Colonic mucosa (tissue), 4 donors: ENCODE results near the gene ROBO1. TPM values are rescaled to one million over a fixed set of nuclear protein-coding genes. Genes with fewer than 3 reads are reported as not detected.

ENCODE experiments used
- DNase-seq: peaks from one replicate; pipeline ENCODE4 v3.0.0-alpha.2; 2020
- H3K27ac ChIP-seq: fragments of 200-600 bp; one replicate; pipeline ENCODE4 v1.8.0; 2021
- H3K27me3 ChIP-seq: fragments of 200-600 bp; one replicate; pipeline ENCODE4 v1.8.0; 2021
- H3K36me3 ChIP-seq: fragments of 200-600 bp; one replicate; pipeline ENCODE4 v1.8.0; 2021
- H3K4me1 ChIP-seq: fragments of 200-600 bp; one replicate; pipeline ENCODE4 v1.8.0; 2021; ENCODE audit warnings: mild to moderate bottlenecking
- H3K4me3 ChIP-seq: fragments of 200-600 bp; one replicate; pipeline ENCODE4 v1.8.0; 2021
- H3K9ac ChIP-seq, 2 donors: one replicate each; pipeline ENCODE4 v1.7.0; 2013; ENCODE audit warnings: control low read depth in 2 of 2, low read depth in 2 of 2, low read length in 2 of 2
- H3K9me3 ChIP-seq: fragments of 200-600 bp; one replicate; pipeline ENCODE4 v1.8.0; 2021
- CTCF ChIP-seq: fragments of 200-600 bp; IDR thresholded peaks from one replicate; pipeline ENCODE4 v1.8.0; 2022; ENCODE audit warnings: antibody characterized with exemption, mild to moderate bottlenecking
- intact Hi-C: fragments of 100-400 bp; cut with DNase I; formaldehyde crosslinking; loops from one replicate; pipeline ENCODE4 v1.14.1; 2022
- total RNA-seq, 2 donors: library from RNA; stranded (reverse); fragmentation: NEBNext Ultra II Directional in 1 of 2; extraction: Animal tissue kit (Norgen Biotek cat#: 25700) in 1 of 2; gene quantifications; one replicate each; pipeline ENCODE4 v1.2.1, GENCODE V29; 2021
- donor health status: healthy.
- donor health status: DM: no; HTN: no; CAD: no.
- donor health status: DM: no; HTN: no; CAD: no.

The ROBO1 gene
- total RNA-seq, 2 donors from 2014 or later = 8.1 to 9.4 TPM

- intact Hi-C loops = no loop called here
- no peak overlapping the region for H3K27ac ChIP-seq
- H3K36me3 ChIP-seq = no peaks in the 10 kb centered on the region
- H3K4me3 ChIP-seq = no peak overlapping the region
- H3K27me3 ChIP-seq = no peaks in the 10 kb centered on the region
- no peak for DNase-seq
- H3K9ac ChIP-seq = no peak overlapping the region
- H3K9me3 ChIP-seq = no peaks in the 10 kb centered on the region
- H3K4me1 ChIP-seq = peaks cover 5% of the 10 kb centered on the region
- TF ChIP-seq CTCF = no peak
These were observed 776.1 kb downstream of the ROBO1 start for GRCh38 chr3:78991656-78992055.

- H3K9me3 ChIP-seq = no peaks in the 10 kb centered on the region
These were observed 777.6 kb downstream of the ROBO1 start for GRCh38 chr3:78990156-78990555.

GRCh38 chr3:78988324-78988723 lies 779.5 kb downstream of the ROBO1 start:
- no peak overlapping the region for H3K9ac ChIP-seq
- intact Hi-C loops = loop anchor here (5.0 kb wide), 1 partner anchor 331 kb away; no protein-coding TSS in a partner anchor
- TF ChIP-seq CTCF = peak; percentile 35
- peaks cover 5% of the 10 kb centered on the region for H3K4me1 ChIP-seq
- H3K27me3 ChIP-seq = no peaks in the 10 kb centered on the region
- H3K9me3 ChIP-seq = no peaks in the 10 kb centered on the region
- no peak overlapping the region for H3K4me3 ChIP-seq
- no peaks in the 10 kb centered on the region for H3K36me3 ChIP-seq
- no peak for DNase-seq
- H3K27ac ChIP-seq = no peak overlapping the region

More at GRCh38 chr3:78990156-78990555, 777.6 kb downstream of the ROBO1 start:
- intact Hi-C loops = no loop called here
- H3K4me3 ChIP-seq = no peak overlapping the region
- no peak for DNase-seq
- TF ChIP-seq CTCF = no peak
- no peaks in the 10 kb centered on the region for H3K36me3 ChIP-seq
- H3K4me1 ChIP-seq = peaks cover 5% of the 10 kb centered on the region
- H3K27ac ChIP-seq = no peak overlapping the region
- H3K9ac ChIP-seq = no peak overlapping the region
- no peaks in the 10 kb centered on the region for H3K27me3 ChIP-seq

- no peak overlapping the region for H3K4me3 ChIP-seq
- no peak overlapping the region for H3K9ac ChIP-seq
- H3K27me3 ChIP-seq = no peaks in the 10 kb centered on the region
- no peaks in the 10 kb centered on the region for H3K36me3 ChIP-seq
- DNase-seq = no peak
- no peak overlapping the region for H3K27ac ChIP-seq
- intact Hi-C loops = loop anchor here (5.0 kb wide), 1 partner anchor 329 kb away; no protein-coding TSS in a partner anchor
- no peaks in the 10 kb centered on the region for H3K9me3 ChIP-seq
- TF ChIP-seq CTCF = no peak
- H3K4me1 ChIP-seq = no peaks in the 10 kb centered on the region
These were observed 781.2 kb downstream of the ROBO1 start for GRCh38 chr3:78986416-78987101.

- H3K36me3 ChIP-seq = no peaks in the 10 kb centered on the region
- no peak for TF ChIP-seq CTCF
- intact Hi-C loops = loop anchor here (5.0 kb wide), 1 partner anchor 329 kb away; no protein-coding TSS in a partner anchor
These were observed 781.8 kb downstream of the ROBO1 start for GRCh38 chr3:78985981-78986380.

More at GRCh38 chr3:78985981-78986380, 781.8 kb downstream of the ROBO1 start:
- no peak overlapping the region for H3K9ac ChIP-seq
- no peaks in the 10 kb centered on the region for H3K9me3 ChIP-seq
- H3K27ac ChIP-seq = no peak overlapping the region
- DNase-seq = no peak
- H3K4me1 ChIP-seq = no peaks in the 10 kb centered on the region
- no peaks in the 10 kb centered on the region for H3K27me3 ChIP-seq
- H3K4me3 ChIP-seq = no peak overlapping the region
